Hematopoietic multipotent progenitor cell treated with erythropoietin and hydrocortisone succinate and interleukin-3 and kit ligand, for 4 days (in vitro differentiated cells): Measurements from ENCODE around the gene RPEL1.
"Not testable (repeated sequence)": the region's sequence is repeated elsewhere in the genome, so short reads cannot be mapped to it uniquely, and the experiment has no call there.

Experiments used
- DNase-seq: peaks from one replicate; pipeline ENCODE4 v3.0.0-alpha.2; 2015

RPEL1 gene

DNA sequence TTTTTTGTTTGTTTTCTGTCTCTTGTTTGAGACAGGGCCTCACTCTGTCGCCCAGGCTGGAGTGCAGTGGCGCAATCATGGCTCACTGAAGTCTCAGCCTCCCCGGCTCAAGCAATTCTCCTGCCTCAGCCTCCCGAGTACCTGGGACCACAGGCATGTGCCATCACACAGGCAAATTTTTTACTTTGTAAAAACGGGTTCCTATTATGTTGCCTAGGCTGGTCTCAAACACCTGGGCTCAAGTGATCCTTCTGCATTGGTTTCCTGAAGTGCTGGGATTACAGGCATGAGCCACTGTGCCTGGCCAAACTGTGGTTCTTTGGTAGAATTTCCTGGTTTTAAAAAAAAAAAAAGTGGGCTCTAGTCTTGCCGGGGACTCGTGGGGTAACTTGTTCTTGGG, at the start of gene RPEL1:
Gene RPEL1, plus strand, starts transcription at position 301 of the 400 bp plus-strand sequence. CDS start 110 bp downstream, outside the sequence.
- DNase-seq, result not testable (repeated sequence)

DNA sequence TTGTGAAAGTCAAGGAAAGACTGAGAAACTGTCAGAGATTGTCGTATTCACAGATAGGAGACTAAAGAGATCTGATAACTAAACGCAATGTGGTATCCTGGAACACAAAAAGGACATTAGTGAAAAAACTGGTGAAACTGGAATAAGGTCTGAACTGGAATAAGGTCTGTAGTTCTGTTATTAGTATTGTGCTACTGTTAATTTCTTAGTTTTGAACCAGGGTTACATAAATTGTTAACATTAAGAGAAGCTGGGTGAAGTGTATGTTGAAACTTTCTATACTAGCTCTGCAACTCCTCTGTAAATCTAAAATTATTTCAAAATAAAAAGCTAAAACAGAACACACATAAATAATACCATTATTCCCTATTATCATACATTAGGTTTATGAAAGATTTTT, 49.2 kb upstream of the RPEL1 start:
- no peak for DNase-seq

DNA sequence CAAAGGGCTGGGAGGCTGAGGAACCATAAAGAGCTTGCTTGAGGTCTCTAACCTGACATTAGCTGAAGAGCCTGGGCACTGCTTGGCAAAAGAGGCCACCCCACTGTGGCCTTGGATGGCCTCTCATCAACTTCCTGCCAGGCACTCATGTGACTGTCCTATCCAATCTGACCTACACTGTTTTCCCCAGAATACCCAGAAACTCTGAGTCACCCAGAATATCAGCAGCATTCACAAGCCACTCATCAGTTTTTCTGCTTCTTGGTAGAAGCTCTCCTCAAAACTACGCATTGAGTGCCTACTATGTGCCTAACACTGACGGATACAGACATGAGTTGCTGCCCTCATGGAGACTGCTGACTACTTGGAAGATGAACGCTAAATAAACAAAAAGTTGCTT, 48.5 kb upstream of the RPEL1 start:
- peak; percentile 94 for DNase-seq

DNA sequence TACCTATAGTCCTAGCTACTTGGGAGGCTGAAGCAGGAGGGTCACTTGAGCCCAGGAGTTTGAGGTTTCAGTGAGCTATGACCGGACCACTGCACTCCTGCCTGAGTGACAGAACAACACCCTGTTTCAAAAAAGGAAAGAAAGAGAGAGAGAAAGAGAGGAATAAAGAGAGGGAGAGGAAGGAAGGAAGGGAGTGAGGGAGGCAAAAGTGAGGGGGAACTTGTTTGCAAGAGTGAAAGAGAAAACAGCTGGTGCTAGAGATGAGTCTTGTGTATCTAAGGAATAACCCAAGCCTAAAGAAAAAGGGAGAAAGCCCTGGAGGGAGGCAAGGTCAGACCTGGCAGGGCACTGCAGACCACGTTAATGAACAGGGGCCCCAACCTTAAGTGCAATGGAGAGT, 47.8 kb upstream of the RPEL1 start:
- no peak for DNase-seq

DNA sequence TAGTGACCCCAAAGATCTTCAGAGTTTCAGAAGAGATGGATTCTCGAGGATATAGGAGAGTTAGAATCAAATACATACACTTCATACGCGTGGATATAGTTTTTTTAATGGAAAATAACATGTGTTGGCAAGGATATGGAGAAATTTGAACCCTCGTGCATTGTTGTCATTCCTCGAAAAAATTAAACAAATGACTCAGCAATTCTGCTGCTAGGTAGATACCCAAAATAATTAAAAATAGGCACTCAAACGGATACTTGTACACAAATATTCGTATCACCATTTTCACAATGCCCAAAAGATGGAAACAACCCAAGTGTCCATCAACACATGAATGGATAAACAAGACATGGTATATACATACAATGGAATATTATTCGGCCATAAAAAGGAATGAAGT, 47.0 kb upstream of the RPEL1 start:
- no peak for DNase-seq

DNA sequence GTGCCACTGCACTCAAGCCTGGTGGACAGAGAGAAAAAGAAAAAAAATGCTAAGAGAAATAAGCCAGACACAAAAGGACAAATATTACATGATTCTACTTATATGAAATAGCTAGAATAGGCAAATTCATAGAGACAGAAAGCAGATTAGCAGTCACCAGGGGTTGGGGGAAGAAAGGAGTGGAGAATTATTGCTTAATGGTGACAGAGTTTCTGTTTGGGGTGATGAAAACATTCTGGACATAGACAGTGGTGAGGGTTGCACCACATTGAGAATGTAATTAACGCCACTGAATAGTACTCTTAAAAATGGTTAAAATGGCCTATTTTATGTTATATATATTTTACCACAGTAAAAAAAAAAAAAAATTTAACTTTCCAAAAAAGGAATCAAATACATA, 46.2 kb upstream of the RPEL1 start:
- DNase-seq, result peak; percentile 70

DNA sequence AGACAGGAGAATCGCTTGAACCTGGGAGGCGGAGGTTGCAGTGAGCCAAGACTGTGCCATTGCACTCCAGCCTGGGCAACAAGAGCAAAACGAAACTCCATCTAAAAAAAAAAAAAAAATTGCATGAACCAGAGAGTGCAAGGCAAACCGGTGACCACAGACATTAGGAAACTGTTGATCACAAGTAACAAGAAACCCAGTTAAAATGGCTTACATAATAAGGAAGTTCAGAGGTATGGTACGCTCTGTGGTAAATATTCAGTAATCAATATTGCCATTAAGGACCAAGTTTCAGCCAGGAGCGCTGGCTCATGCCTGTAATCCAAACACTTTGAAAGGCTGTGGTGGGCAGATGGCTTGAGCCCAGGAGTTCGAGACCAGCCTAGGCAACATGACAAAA, 43.4 kb upstream of the RPEL1 start:
- DNase-seq, result peak; percentile 77

DNA sequence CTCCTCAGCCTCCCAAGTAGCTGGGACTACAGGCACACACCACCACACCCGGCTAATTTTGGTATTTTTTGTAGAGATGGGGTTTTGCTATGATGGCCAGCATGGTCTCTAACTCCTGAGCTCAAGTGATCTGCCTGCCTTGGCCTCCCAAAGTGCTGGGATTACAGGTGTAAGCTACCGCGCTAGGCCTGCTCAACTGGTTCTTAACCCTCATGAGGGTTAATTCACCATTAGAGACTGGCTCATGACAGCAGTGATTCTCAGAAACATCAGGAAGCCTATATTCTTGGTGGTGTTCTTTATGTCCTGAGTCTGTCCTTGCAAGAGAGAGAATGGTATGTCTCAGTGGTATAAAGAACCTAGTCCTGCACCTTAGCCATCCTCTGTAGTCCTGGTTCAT, 42.2 kb upstream of the RPEL1 start:
- DNase-seq, result no peak

DNA sequence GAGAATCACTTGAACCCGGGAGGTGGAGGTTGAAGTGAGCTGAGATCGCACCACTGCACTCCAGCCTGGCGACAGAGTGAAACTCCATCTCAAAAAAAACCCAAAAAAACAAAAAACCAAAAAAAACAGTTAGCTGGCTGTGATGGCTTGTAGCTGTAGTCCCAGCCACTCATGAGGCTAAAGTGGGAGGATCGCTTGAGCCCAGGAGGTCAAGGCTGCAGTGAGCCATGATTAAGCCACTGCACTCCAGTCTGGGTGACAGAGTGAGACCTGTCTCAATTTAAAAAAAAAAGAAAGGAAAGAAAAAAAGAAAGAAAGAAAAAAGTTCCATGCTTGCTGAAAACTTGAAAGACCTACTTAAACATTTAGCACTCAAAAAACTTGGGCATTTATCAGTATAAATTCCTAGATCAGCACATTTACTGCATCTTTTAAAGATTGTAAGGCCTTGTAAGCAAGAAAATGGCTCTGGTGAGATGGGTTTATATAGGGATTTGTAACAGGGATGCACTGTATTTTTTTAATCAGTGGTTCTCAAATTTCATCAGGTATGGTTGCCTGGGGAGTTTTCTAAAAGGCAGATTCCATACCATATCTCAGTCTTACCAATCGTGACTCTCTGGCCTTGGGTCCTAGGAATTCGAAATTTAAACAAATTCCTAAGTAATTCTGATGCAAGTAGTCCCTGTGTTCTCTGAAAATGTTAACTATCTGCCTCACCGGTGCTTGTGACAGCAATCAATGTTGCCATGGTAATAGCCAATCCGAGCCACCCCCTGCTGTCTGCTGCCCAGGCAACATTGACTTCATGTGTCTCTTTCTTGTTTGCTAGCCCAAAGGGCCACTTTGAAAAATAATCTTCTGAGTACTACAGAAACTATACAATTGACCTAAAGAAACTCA, 41.1 kb upstream of the RPEL1 start:
- DNase-seq, result no peak

DNA sequence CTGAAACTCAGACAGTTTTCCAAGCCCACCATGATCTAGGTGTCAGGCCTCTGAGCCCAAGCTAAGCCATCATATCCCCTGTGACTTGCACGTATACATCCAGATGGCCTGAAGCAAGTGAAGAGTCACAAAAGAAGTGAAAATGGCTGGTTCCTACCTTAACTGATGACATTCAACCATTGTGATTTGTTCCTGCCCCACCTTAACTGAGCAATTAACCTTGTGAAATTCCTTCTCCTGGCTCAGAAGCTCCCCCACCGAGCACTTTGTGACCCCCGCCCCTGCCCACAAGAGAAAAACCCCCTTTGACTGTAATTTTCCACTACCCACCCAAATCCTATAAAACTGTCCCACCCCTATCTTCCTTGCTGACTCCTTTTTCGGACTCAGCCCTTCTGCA, 40.3 kb upstream of the RPEL1 start:
- not testable (repeated sequence) for DNase-seq

DNA sequence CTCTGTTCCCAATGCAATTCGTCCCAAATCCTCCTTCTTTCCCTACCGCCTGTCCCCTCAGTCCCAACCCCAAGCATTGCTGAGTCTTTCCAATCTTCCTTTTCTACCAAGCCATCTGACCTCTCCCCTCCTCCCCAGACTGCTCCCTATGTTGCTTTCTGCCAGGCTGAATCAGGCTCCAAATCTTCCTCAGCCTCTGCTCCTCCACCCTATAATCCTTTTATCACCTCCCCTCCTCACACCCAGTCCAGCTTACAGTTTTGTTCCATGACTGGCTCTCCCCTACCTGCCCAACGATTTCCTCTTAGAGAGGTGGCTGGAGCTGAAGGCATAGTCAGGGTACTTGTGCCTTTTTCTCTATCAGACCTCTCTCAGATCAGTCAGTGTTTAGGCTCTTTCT, 39.0 kb upstream of the RPEL1 start:
- not testable (repeated sequence) for DNase-seq

DNA sequence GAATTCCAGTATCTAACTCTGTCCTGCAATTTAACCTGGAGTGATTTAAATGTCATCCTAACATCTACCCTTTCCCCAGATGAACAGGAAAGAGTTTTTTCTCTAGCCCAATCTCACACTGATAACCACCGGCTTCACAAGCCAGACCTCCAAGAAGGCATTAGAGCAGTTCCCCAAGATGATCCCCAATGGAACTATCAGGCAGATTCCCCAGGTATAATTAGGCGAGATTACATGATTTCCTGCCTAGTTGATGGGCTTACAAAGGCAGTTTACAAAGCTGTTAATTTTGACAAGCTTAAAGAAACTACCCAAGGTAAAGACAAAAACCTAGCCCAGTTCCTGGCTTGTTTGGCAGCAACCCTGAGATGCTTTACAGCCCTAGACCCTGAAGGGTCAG, 38.5 kb upstream of the RPEL1 start:
- no peak for DNase-seq

DNA sequence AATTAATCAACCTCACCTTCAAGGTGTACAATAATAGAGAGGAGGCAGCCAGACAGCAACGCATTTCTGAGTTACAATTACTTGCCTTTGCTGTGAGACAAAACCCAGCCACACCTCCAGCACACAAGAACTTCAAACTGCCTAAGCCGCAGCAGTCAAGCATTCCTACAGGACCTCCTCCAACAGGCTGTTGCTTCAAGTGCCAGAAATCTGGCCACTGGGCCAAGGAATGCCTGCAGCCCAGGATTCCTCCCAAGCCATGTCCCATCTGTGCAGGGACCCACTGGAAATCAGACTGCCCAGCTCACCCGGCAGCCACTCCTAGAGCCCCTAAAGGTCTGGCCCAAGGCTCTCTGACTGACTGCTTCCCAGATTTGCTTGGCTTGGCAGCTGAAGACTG, 38.0 kb upstream of the RPEL1 start:
- not testable (repeated sequence) for DNase-seq

DNA sequence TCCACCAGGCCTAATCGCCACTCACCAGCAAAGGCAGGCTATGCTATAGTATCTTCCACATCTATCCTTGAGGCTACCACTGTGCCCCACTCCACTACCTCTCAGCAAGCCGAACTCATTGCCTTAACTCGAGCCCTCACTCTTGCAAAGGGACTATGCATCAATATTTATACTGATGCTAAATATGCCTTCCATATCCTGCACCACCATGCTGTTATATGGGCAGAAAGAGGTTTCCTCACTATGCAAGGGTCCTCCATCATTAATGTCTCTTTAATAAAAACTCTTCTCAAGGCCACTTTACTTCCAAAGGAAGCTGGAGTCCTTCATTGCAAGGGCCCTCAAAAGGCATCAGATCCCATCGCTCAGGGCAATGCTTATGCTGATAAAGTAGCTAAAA, 35.4 kb upstream of the RPEL1 start:
- DNase-seq, result not testable (repeated sequence)

DNA sequence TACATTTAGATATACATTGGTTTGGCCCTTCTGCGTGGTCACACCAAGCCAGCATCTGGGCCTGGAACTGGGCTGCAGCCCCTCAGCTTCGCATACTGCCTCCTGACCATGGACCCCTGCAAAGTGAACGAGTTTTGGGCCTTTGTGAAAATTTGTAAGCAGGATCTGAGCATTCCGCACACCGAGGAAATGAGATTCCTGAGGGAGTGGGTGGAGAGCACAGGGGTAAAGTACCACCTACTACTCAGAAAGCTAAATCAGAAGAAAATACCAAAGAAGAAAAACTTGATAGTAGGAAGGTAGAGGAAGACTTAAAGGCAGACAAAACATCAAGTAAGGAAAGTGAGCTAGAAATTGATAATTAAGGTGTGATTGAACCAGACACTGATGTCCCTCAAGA, 30.1 kb upstream of the RPEL1 start:
- DNase-seq, result no peak

DNA sequence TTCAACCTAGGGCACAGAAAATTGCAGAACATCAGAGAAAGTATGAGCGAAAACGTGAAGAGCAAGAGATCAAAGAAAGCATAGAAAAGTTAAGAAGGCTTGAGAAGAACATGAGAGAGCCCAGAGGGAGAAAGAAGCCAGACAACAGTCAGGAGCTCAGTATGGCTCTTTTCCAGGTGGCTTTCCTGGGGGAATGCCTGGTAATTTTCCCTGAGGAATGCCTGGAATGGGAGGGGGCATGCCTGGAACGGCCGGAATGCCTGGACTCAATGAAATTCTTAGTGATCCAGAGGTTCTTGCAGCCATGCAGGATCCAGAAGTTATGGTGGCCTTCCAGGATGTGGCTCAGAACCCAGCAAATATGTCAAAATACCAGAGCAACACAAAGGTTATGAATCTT, 29.3 kb upstream of the RPEL1 start:
- not testable (repeated sequence) for DNase-seq

DNA sequence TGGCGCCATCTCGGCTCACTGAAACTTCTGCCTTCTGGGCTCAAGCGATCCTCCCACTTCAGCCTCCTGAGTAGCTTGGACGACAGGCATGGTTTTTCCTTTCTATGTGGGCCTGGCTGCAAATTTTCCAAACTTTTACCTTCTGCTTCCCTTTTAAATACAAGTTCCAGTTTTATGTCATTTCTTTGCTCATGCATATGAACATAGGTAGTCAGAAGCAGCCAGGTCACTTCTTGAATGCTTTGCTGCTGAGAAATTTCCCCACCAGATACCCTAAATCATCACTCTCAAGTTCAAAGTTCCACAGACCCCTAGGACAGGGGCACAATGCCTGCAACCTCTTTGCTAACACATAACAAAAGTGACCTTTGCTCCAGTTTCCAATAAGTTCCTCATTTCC, 21.6 kb upstream of the RPEL1 start:
- DNase-seq, result no peak

DNA sequence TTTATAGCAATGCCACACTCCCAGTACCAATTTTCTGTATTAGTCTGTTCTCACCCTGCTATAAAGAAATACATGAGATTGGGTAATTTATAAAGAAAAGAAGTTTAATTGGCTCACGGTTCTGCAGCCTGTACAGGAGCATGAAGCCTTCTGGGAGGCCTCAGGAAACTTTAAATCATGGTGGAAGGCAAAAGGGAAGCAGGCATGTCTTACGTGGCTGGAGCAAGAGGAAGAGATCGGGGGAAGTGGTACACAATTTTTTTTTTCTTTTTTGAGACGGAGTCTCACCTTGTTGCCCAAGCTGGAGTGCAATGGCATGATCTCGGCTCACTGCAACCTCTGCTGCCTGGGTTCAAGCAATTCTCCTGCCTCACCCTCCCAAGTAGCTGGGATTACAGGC, 21.0 kb upstream of the RPEL1 start:
- not testable (repeated sequence) for DNase-seq

DNA sequence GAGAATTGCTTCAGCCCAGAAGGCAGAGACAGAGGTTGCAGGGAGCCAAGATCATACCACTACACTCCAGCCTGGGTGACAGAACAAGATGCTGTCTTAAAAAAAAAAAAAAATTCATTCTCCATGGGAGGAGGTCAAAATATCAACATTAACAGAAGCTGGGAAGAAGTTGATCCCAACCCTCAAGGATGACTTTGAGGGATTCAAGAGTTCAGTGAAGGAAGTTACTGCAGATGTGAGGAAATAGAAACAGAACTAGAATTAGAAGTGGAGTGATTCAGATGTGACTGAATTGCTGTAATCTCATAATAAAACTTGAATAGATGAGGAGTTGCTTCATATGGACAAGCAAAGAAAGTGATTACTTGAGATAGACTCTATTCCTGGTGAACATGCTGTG, 19.7 kb upstream of the RPEL1 start:
- DNase-seq, result no peak

DNA sequence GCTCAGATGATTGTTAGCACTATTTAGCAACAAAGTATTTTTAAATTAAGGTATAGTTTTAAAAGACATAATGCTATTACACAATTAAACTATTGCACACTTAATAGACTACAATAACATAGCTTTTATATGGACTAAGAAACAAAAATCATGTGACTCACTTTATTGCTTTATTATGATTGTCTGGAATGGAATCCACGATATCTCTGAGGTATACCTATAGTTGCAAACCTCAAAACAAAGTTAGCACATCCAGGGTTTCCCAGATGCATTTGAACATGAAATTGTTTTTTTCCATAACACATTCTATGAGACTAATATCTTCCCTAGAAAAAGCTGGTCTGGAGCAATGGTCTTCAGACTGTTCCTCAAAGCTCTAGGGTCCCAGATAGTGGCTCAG, 18.3 kb upstream of the RPEL1 start:
- no peak for DNase-seq

DNA sequence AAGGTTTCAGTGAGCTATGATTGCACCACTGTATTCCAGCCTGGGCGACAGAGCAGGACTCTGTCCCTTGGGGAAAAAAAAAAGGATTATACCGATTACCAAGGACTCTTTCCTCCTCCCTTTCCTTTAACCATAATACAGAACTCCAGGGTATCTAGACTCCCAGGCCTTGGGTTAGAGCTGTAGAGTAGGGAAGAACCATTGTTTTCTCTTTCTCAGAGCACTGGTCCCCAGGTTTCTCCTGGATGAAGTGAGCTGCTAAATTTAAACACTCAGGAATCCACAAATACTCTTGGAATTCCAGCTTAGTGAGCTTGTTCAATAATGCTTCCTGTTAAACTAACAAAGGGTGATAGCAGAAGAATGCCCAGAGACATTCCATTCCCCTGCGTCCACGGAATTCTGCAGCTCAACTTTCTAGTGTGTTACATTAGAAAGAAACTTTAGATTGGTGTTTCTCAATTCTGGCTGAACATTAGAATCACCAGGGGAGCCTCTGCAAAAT, 14.6 kb upstream of the RPEL1 start:
- no peak for DNase-seq

DNA sequence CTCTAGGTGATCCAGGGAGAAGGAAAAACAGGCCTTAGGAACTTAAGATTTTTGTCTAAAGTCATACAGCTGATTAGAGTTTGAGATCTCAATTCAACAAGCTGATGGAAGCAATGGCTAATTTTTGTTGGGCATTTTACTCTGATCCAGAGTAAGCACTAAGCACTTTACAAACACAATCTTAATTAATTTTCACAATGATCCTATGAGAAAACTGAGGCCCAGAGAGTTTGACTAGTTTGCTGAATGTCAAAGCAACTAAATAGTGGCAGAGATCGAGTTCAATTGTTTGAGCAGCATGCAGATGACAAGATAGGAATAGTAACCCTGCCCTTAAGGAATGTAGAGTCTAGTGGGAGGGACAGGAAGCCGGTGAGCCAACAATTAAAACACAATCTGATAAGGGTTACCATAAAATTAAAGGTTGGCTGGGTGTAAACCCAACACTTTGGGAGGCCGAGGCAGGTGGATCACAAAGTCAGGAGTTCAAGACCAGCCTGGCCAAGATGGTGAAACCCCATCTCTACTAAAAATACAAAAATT, 13.5 kb upstream of the RPEL1 start:
- DNase-seq, result no peak

DNA sequence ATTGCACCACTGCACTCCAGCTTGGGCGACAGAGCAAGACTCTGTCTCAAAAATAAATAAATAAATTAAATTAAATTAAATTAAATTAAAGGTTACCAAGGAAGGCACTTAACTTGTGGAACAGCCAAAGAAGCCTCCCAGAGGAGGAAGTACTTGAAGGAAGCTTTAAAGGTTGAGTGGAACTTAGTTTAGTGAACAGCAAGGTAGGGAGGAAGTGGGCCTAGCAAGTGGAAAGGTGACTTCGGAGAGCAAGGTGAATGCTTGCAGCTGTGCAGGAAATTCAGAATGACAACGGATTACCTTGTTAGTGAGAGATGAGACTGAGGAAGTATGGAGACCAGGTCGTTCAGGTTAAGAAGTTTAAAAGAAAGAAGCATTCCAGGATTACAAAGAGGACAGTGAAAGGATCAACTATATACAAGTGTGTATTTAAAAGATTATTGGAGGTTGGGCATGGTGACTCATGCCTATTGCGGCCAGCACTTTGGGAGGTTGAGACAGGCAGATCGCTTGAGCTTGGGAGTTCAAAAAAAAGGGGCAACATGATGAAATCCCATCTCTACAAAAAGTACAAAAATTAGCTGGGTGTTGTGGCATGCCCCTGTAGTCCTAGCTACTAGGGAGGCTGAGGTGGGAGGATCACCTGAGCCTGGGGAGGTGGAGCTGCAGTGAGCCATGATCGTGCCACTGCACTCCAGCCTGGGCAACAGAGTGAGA, 12.8 kb upstream of the RPEL1 start:
- no peak for DNase-seq

DNA sequence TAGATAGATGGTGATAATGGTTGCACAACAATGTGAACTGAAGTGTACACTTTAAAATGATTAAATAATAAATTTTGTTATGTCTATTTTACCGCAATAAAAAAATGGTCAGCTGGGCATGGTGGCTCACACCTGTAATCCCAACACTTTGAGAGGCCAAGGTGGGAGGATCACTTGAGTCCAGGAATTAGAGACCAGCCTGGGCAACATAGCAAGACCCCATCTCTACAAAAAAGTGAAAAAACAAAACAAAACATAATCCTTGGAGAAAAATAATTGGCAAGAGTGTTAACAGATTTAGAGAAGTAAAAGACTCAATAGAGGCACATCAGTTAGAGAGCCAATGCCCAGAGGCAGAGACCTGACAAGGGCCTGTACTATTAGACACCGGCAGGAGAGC, 9.9 kb upstream of the RPEL1 start:
- DNase-seq, result no peak
